ENCODE results near the gene ABCA6.

ABCA6 gene

DNA sequence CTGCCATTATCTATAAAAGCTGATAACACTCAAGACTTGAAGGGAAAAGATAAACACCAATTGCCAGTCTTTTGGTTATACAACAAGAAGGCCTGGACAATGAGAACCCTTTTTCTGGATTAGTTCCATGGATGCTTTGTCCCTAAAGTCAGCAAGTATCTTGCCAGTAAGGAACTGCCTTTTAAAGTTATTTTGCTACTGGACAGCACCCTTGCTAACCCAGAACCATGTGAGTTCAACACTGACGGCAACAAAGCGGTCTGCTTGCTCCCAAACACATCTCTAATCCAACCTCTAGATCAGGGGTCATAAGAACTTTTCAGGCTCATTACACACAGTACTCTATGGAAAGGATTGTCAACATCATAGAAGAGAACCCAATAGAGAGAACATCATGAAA, 25.3 kb upstream of the ABCA6 start:
- no peaks in the 10 kb centered on the region for H3K36me3 Mint-ChIP-seq (ENCODE audit: low read depth)
- H3K4me1 Mint-ChIP-seq: no peaks in the 10 kb centered on the region
- DNase-seq: no peak
- H3K27me3 Mint-ChIP-seq (ENCODE audit: low read depth, poor library complexity): peaks cover 5% of the 10 kb centered on the region
- no peak overlapping the region for H3K27ac Mint-ChIP-seq
- TF ChIP-seq, protein P1, sequence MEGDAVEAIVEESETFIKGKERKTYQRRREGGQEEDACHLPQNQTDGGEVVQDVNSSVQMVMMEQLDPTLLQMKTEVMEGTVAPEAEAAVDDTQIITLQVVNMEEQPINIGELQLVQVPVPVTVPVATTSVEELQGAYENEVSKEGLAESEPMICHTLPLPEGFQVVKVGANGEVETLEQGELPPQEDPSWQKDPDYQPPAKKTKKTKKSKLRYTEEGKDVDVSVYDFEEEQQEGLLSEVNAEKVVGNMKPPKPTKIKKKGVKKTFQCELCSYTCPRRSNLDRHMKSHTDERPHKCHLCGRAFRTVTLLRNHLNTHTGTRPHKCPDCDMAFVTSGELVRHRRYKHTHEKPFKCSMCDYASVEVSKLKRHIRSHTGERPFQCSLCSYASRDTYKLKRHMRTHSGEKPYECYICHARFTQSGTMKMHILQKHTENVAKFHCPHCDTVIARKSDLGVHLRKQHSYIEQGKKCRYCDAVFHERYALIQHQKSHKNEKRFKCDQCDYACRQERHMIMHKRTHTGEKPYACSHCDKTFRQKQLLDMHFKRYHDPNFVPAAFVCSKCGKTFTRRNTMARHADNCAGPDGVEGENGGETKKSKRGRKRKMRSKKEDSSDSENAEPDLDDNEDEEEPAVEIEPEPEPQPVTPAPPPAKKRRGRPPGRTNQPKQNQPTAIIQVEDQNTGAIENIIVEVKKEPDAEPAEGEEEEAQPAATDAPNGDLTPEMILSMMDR (IDR thresholded peaks at IDR 0.05): no peak
- H3K4me3 Mint-ChIP-seq: no peak overlapping the region
- peaks cover 5% of the 10 kb centered on the region for H3K9me3 Mint-ChIP-seq

DNA sequence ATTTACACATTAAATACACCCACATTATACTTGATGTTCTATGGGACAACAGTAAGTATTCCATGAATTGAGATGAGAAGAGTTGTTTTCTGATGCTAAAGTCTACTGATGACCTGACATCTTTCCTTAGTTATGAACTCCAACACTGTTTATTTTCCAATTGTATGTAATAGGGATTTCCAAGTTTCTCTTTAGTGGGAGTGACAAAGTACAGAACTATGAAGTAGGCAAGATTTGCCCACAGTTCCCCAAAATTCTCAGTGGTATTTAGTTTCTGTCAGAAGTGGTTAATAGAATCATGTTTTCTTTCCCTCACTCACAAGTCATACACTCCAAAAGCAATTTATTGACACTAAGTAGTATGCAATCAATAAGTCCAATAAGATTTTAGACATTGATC, 22.5 kb upstream of the ABCA6 start:
- TF ChIP-seq, protein P1 (IDR thresholded peaks at IDR 0.05): no peak
- H3K4me1 Mint-ChIP-seq: no peaks in the 10 kb centered on the region
- H3K36me3 Mint-ChIP-seq (ENCODE audit: low read depth): no peaks in the 10 kb centered on the region
- peaks cover 5% of the 10 kb centered on the region for H3K9me3 Mint-ChIP-seq
- H3K4me3 Mint-ChIP-seq: no peak overlapping the region
- no peak overlapping the region for H3K27ac Mint-ChIP-seq
- DNase-seq: no peak
- peaks cover 5% of the 10 kb centered on the region for H3K27me3 Mint-ChIP-seq (ENCODE audit: low read depth, poor library complexity)

DNA sequence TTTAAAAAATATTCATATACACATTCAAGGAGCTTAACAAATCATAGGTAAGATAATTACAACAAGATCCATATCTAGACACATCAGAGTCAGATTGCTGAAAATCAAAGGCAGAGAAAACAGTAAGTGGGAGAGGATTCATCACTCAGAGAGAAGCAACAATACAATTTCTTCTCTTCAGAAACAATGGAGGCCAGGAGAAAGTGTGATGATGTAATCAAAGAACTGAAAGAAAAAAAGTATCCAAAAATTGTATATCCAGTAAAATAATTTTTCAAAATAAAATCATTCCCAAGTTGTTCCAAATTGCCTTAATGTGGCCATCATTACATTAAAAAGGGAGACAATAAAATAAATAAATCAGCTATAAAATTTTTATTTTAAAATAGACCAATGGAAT, 17.7 kb upstream of the ABCA6 start:
- Mint-ChIP-seq H3K27me3 (ENCODE audit: low read depth, poor library complexity) (no peaks in the 10 kb centered on the region), H3K9me3 (no peaks in the 10 kb centered on the region), H3K4me3 (no peak overlapping the region), H3K36me3 (ENCODE audit: low read depth) (no peaks in the 10 kb centered on the region), H3K4me1 (no peaks in the 10 kb centered on the region), H3K27ac (no peak overlapping the region)
- TF ChIP-seq, protein P1 (IDR thresholded peaks at IDR 0.05): no peak
- DNase-seq: no peak

DNA sequence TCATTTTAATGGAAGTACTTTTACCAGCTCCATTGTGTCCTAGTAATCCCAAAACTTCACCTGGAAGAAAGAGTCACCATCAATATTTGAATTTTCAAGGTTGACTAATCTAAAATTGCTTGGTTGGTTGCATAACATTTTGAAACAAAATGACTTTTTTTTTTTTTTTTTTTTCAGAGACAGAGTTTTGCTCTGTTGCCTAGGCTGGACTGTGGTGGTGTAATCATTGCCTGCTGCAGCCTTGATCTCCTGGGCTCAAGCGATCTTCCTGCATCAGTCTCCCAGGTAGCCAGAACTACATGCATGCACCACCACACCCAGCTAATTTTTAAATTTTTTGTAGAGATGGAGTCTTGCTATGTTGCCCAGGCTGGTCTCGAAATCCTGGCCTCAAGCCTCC, 12.6 kb upstream of the ABCA6 start:
- TF ChIP-seq, protein P1 (IDR thresholded peaks at IDR 0.05): no peak
- H3K36me3 Mint-ChIP-seq (ENCODE audit: low read depth): no peaks in the 10 kb centered on the region
- H3K4me3 Mint-ChIP-seq: no peak overlapping the region
- H3K27ac Mint-ChIP-seq: no peak overlapping the region
- no peaks in the 10 kb centered on the region for H3K4me1 Mint-ChIP-seq
- peaks cover 13% of the 10 kb centered on the region for H3K27me3 Mint-ChIP-seq (ENCODE audit: low read depth, poor library complexity)
- H3K9me3 Mint-ChIP-seq: no peaks in the 10 kb centered on the region
- no peak for DNase-seq

DNA sequence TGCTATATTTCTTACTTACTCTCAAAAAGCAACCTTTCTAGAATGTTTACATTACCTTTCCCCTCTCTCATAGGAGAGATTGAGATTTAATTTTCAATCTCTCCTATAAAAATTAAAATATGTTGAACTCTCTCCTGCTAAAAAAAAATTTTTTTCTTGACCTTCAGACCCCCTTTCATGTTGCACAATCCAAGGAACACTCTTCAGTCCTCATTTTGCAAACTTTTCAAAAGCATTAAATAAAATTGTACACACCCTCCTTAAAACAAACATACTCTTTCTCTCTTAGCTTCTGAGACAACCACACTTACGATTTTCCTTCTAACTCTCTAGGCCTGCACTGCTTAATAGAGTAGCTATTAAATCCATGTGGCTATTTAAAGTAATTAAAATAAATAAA, 8.6 kb upstream of the ABCA6 start:
- H3K36me3 Mint-ChIP-seq (ENCODE audit: low read depth): no peaks in the 10 kb centered on the region
- H3K4me3 Mint-ChIP-seq: no peak overlapping the region
- peaks cover 6% of the 10 kb centered on the region for H3K4me1 Mint-ChIP-seq
- no peaks in the 10 kb centered on the region for H3K9me3 Mint-ChIP-seq
- TF ChIP-seq, protein P1 (IDR thresholded peaks at IDR 0.05): no peak
- peaks cover 13% of the 10 kb centered on the region for H3K27me3 Mint-ChIP-seq (ENCODE audit: low read depth, poor library complexity)
- DNase-seq: no peak
- H3K27ac Mint-ChIP-seq: no peak overlapping the region

DNA sequence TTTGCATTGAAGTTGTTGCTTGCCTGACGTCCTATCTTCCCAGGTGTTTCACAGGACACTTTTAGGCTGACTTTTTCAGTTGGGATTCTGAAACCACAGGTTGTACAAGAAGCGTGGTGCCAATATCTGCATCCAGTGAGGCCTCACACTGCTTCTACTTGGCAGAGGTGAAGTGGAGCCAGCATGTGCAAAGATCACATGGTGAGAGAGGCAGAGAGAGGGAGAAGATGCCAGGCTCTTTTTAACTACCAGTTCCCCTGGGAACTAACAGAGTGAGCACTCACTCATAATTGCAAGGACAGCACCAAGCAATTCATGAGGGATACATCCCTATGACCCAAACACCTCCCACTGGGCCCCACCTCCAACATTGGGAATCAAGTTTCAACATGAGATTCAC, 5.8 kb upstream of the ABCA6 start:
- no peak for DNase-seq
- peaks cover 6% of the 10 kb centered on the region for H3K4me1 Mint-ChIP-seq
- H3K36me3 Mint-ChIP-seq (ENCODE audit: low read depth): no peaks in the 10 kb centered on the region
- no peak overlapping the region for H3K4me3 Mint-ChIP-seq
- no peak overlapping the region for H3K27ac Mint-ChIP-seq
- H3K9me3 Mint-ChIP-seq: no peaks in the 10 kb centered on the region
- peaks cover 18% of the 10 kb centered on the region for H3K27me3 Mint-ChIP-seq (ENCODE audit: low read depth, poor library complexity)
- TF ChIP-seq, protein P1 (IDR thresholded peaks at IDR 0.05): no peak

Data from nephron progenitor cell (in vitro differentiated cells).